Gastroesophageal sphincter (tissue), 4 donors: ENCODE results near the gene TSSK2. TPM values are rescaled to one million over a fixed set of nuclear protein-coding genes. Genes with fewer than 3 reads are reported as not detected.
"Not testable (repeated sequence)": the region's sequence is repeated elsewhere in the genome, so short reads cannot be mapped to it uniquely, and the experiment has no call there.

Source experiments
- ATAC-seq: fragments of 150-250 bp; one replicate; pipeline ENCODE4 v1.9.1; 2016; ENCODE audit warnings: mild to moderate bottlenecking, moderate library complexity
- H3K27ac ChIP-seq, 4 donors: fragments of 200-600 bp; sonication (generic) in 3 of 4; 1 replicate in 3 of 4; 2 replicates in 1 of 4; pipeline ENCODE4 v1.5.1; 2016 to 2019
- H3K27me3 ChIP-seq: fragments of 200-600 bp; sonication (generic); one replicate; pipeline ENCODE4 v1.5.1; 2019
- H3K36me3 ChIP-seq, 2 donors: fragments of 200-600 bp; sonication (generic); one replicate each; pipeline ENCODE4 v1.5.1; 2019; ENCODE audit warnings: control low read depth in 1 of 2
- H3K4me1 ChIP-seq, 3 donors: fragments of 200-600 bp; sonication (generic); 1 replicate in 2 of 3; 2 replicates in 1 of 3; pipeline ENCODE4 v1.5.1; 2016 to 2019; ENCODE audit warnings: control low read depth in 2 of 3
- H3K4me3 ChIP-seq, 2 donors: fragments of 200-600 bp; sonication (generic); one replicate each; pipeline ENCODE4 v1.5.1; 2019; ENCODE audit warnings: mild to moderate bottlenecking in 1 of 2, moderate library complexity in 1 of 2
- H3K9me3 ChIP-seq, 3 donors: fragments of 200-600 bp; sonication (generic); one replicate each; pipeline ENCODE4 v1.5.1; 2017 to 2019; ENCODE audit warnings: control low read depth in 2 of 3
- CTCF ChIP-seq, 4 experiments: fragments of 200-600 bp in 2 of 4; fragments of 450-650 bp in 2 of 4; sonication (generic) in 1 of 4; IDR thresholded peaks; one replicate each; pipeline ENCODE4 v1.5.1; 2017 to 2019; ENCODE audit warnings: antibody characterized with exemption in 4 of 4, mild to moderate bottlenecking in 2 of 4, moderate library complexity in 2 of 4
- EP300 ChIP-seq: sonication (generic); formaldehyde crosslinking; IDR thresholded peaks from one replicate; pipeline ENCODE4 v1.6.1; 2017; ENCODE audit warnings: antibody characterized with exemption, mild to moderate bottlenecking
- POLR2A ChIP-seq, 2 donors: fragments of 450-650 bp; IDR thresholded peaks; one replicate each; pipeline ENCODE4 v1.6.1; 2017; ENCODE audit warnings: antibody characterized with exemption in 2 of 2, mild to moderate bottlenecking in 2 of 2, moderate library complexity in 1 of 2
- POLR2AphosphoS5 ChIP-seq: sonication (generic); formaldehyde crosslinking; IDR thresholded peaks from one replicate; pipeline ENCODE4 v1.6.1; 2017; ENCODE audit warnings: antibody characterized with exemption
- WGBS, 2 donors: methylation state at CpG; one replicate each; pipeline ENCODE4 v1.1.5; 2018; ENCODE audit warnings: low coverage in 1 of 2; 5-methylcytosine and 5-hydroxymethylcytosine counted together
- total RNA-seq, 4 donors: library from RNA; depleted of rRNA; stranded (reverse); fragments of >200 nt; gene quantifications; one replicate each; pipeline ENCODE4 v1.1.0, GENCODE V29; 2016

TSSK2 gene
- total RNA-seq, 4 donors from 2014 or later = 0.13 TPM; not detected in 3

GRCh38 chr22:19149991-19150390, 18.9 kb downstream of the TSSK2 start, which contains the start of gene GSC2:
TSS of gene GSC2 (minus strand) at chr22:19150292. CDS start at chr22:19150283, 9 bp downstream.
- Histone ChIP-seq H3K36me3 (no peaks in the 10 kb centered on the region), H3K9me3 (peaks cover 0 to 5% (median 0%) of the 10 kb centered on the region in 3 donors), H3K4me1 (peaks cover 0 to 20% (median 7%) of the 10 kb centered on the region in 3 donors), H3K27ac (no peak within 1 kb of the TSS), H3K4me3 (peak within 1 kb of the TSS in 1 of 2 donors; percentile 38), H3K27me3 (peaks cover 74% of the 10 kb centered on the region)
- no peak for TF ChIP-seq CTCF (IDR thresholded peaks at IDR 0.05)
- no peak for TF ChIP-seq POLR2AphosphoS5
- TF ChIP-seq POLR2A (IDR thresholded peaks at IDR 0.05) = no peak
- TF ChIP-seq EP300 = no peak
- no CpG with 5 or more reads among the region's 59 CpGs for WGBS, 2 donors
- no peak for ATAC-seq

- TF ChIP-seq CTCF (IDR thresholded peaks at IDR 0.05) (no peak), POLR2A (IDR thresholded peaks at IDR 0.05) (no peak), POLR2AphosphoS5 (no peak), EP300 (no peak)
- 20 to 34% methylated on average over 1 to 5 of the region's 68 CpGs for WGBS, 2 donors
- no peak for ATAC-seq
- Histone ChIP-seq H3K4me1 (peaks cover 0 to 20% (median 7%) of the 10 kb centered on the region in 3 donors), H3K27me3 (peaks cover 81% of the 10 kb centered on the region), H3K9me3 (peaks cover 0 to 5% (median 0%) of the 10 kb centered on the region in 3 donors), H3K4me3 (peak overlapping the region in 1 of 2 donors; percentile 6), H3K27ac (no peak overlapping the region), H3K36me3 (no peaks in the 10 kb centered on the region)
These were observed 19.6 kb downstream of the TSSK2 start for GRCh38 chr22:19150482-19151328.

- no peak overlapping the region for H3K4me3 ChIP-seq
- 57 to 88% methylated on average over 1 to 10 of the region's 10 CpGs for WGBS, 2 donors
- no peak overlapping the region for H3K27ac ChIP-seq
- H3K4me1 ChIP-seq = peaks cover 0 to 20% (median 7%) of the 10 kb centered on the region in 3 donors
- TF ChIP-seq EP300 = no peak
- TF ChIP-seq POLR2A (IDR thresholded peaks at IDR 0.05) = no peak
- TF ChIP-seq CTCF (IDR thresholded peaks at IDR 0.05) = no peak
- TF ChIP-seq POLR2AphosphoS5 = no peak
- H3K9me3 ChIP-seq = peaks cover 0 to 5% (median 0%) of the 10 kb centered on the region in 3 donors
- peaks cover 90% of the 10 kb centered on the region for H3K27me3 ChIP-seq
- ATAC-seq = no peak
- H3K36me3 ChIP-seq = no peaks in the 10 kb centered on the region
These were observed 20.5 kb downstream of the TSSK2 start for GRCh38 chr22:19151329-19152191.

GRCh38 chr22:19152942-19153883, 22.1 kb downstream of the TSSK2 start:
- H3K4me3 ChIP-seq = no peak overlapping the region
- H3K27ac ChIP-seq = no peak overlapping the region
- H3K4me1 ChIP-seq = peaks cover 0 to 20% (median 7%) of the 10 kb centered on the region in 3 donors
- TF ChIP-seq CTCF (IDR thresholded peaks at IDR 0.05) = no peak
- no peak for TF ChIP-seq POLR2A (IDR thresholded peaks at IDR 0.05)
- TF ChIP-seq EP300 = no peak
- TF ChIP-seq POLR2AphosphoS5 = no peak
- WGBS, 2 donors = 53 to 60% methylated on average over 2 to 3 of the region's 11 CpGs
- H3K9me3 ChIP-seq = peaks cover 0 to 5% (median 0%) of the 10 kb centered on the region in 3 donors
- peaks cover 89% of the 10 kb centered on the region for H3K27me3 ChIP-seq
- no peaks in the 10 kb centered on the region for H3K36me3 ChIP-seq
- no peak for ATAC-seq

GRCh38 chr22:19156109-19156508, 25.0 kb downstream of the TSSK2 start:
- WGBS, 2 donors = 94% methylated on average over 4 of the region's 9 CpGs; no CpG with 5 or more reads in 1 of the 2 donors
- H3K36me3 ChIP-seq = not testable (repeated sequence)

GRCh38 chr22:19158649-19159048, 27.5 kb downstream of the TSSK2 start:
- ATAC-seq, H3K4me3 ChIP-seq, H3K27ac ChIP-seq, H3K36me3 ChIP-seq, H3K9me3 ChIP-seq, H3K4me1 ChIP-seq: not testable (repeated sequence)
- WGBS, 2 donors = 69 to 98% methylated on average over 6 to 8 of the region's 11 CpGs
- H3K27me3 ChIP-seq = peaks cover 58% of the 10 kb centered on the region

More at GRCh38 chr22:19156109-19156508, 25.0 kb downstream of the TSSK2 start:
- not testable (repeated sequence) for H3K27ac ChIP-seq, H3K9me3 ChIP-seq, H3K4me1 ChIP-seq, ATAC-seq, H3K4me3 ChIP-seq
- H3K27me3 ChIP-seq = peaks cover 64% of the 10 kb centered on the region
